Left colon (tissue), 2 donors: ENCODE data around the gene ADCY6. TPM values are rescaled to one million over a fixed set of nuclear protein-coding genes. Genes with fewer than 3 reads are reported as not detected.
A peak's percentile ranks its signal among the peaks of the same experiment; 100 is the strongest.

Experiments
- ATAC-seq: fragments of 200-7000 bp; cut with Tn5 transposase; one replicate; pipeline ENCODE4 v1.9.1; 2020; ENCODE audit warnings: mild to moderate bottlenecking, moderate library complexity
- DNase-seq, 2 donors: peaks; one replicate each; pipeline ENCODE4 v3.0.0-alpha.2; 2020
- intact Hi-C, 2 donors: fragments of 100-400 bp; cut with DNase I in 1 of 2; cut with micrococcal nuclease in 1 of 2; formaldehyde crosslinking; loops; one replicate each; pipeline versions ENCODE4 v1.11.2 to v1.14.0; 2022; cut with DNase I, micrococcal nuclease
- total RNA-seq, 2 donors: library from RNA; stranded (reverse); fragmentation: NEBNext Ultra II Directional; extraction: Animal tissue kit (Norgen Biotek cat#: 25700); gene quantifications; one replicate each; pipeline ENCODE4 v1.2.1, GENCODE V29; 2021
- donor health status: DM: no; HTN: no; CAD: no.
- donor health status: DM: yes; HTN: yes; CAD: no.

Gene ADCY6
- total RNA-seq, 2 donors from 2014 or later = 103 to 130 TPM

- no peak for ATAC-seq
- no peak for DNase-seq
- intact Hi-C loops = no loop called here
These were observed 4.8 kb upstream of the ADCY6 start for GRCh38 chr12:48793696-48794095.

GRCh38 chr12:48789858-48790326, 1.0 kb upstream of the ADCY6 start:
- intact Hi-C loops = no loop called here
- ATAC-seq (no peak), DNase-seq (no peak)

GRCh38 chr12:48788524-48788853, 400 bp downstream of the ADCY6 start:
- peak in 1 of 2 donors; percentile 31 for DNase-seq
- intact Hi-C loops = no loop called here
- ATAC-seq = peak; percentile 12

- ATAC-seq (peak; percentile 36), DNase-seq (no peak)
- intact Hi-C loops = no loop called here
These were observed 932 bp downstream of the ADCY6 start for GRCh38 chr12:48787791-48788523.

- DNase-seq = no peak
These were observed 2.0 kb downstream of the ADCY6 start for GRCh38 chr12:48786591-48787544.

GRCh38 chr12:48783432-48783831, 5.5 kb downstream of the ADCY6 start:
- no peak for DNase-seq
- intact Hi-C loops = no loop called here
- no peak for ATAC-seq

More at GRCh38 chr12:48786591-48787544, 2.0 kb downstream of the ADCY6 start:
- ATAC-seq = no peak
- intact Hi-C loops = no loop called here

- intact Hi-C loops = no loop called here
- ATAC-seq (no peak), DNase-seq (no peak)
These were observed 6.2 kb downstream of the ADCY6 start for GRCh38 chr12:48782457-48783395.

GRCh38 chr12:48781750-48782456, 7.0 kb downstream of the ADCY6 start:
- intact Hi-C loops = no loop called here
- ATAC-seq = no peak
- DNase-seq = no peak

GRCh38 chr12:48780381-48781025, 8.4 kb downstream of the ADCY6 start:
- peak; percentile 42 to 55 for DNase-seq
- peak; percentile 80 for ATAC-seq

GRCh38 chr12:48779869-48780268, 9.0 kb downstream of the ADCY6 start:
- ATAC-seq (peak; percentile 6), DNase-seq (no peak)
- intact Hi-C loops = no loop called here

More at GRCh38 chr12:48780381-48781025, 8.4 kb downstream of the ADCY6 start:
- intact Hi-C loops = no loop called here

- ATAC-seq (no peak), DNase-seq (no peak)
- intact Hi-C loops = no loop called here
These were observed 11.1 kb downstream of the ADCY6 start for GRCh38 chr12:48777501-48778400.

- intact Hi-C loops = no loop called here
- no peak for ATAC-seq
These were observed 11.9 kb downstream of the ADCY6 start for GRCh38 chr12:48776956-48777355.

GRCh38 chr12:48775991-48776649, 12.8 kb downstream of the ADCY6 start:
- no peak for ATAC-seq
- intact Hi-C loops = no loop called here
- no peak for DNase-seq

More at GRCh38 chr12:48776956-48777355, 11.9 kb downstream of the ADCY6 start:
- no peak for DNase-seq

GRCh38 chr12:48775299-48775698, 13.6 kb downstream of the ADCY6 start:
- ATAC-seq = no peak
- intact Hi-C loops = no loop called here
- DNase-seq = no peak

GRCh38 chr12:48774516-48774915, 14.4 kb downstream of the ADCY6 start:
- ATAC-seq = no peak
- intact Hi-C loops = no loop called here
- no peak for DNase-seq

GRCh38 chr12:48773686-48774085, 15.2 kb downstream of the ADCY6 start:
- intact Hi-C loops = no loop called here
- DNase-seq (no peak), ATAC-seq (no peak)
